ENCODE measurements around the gene AUTS2.

DNA sequence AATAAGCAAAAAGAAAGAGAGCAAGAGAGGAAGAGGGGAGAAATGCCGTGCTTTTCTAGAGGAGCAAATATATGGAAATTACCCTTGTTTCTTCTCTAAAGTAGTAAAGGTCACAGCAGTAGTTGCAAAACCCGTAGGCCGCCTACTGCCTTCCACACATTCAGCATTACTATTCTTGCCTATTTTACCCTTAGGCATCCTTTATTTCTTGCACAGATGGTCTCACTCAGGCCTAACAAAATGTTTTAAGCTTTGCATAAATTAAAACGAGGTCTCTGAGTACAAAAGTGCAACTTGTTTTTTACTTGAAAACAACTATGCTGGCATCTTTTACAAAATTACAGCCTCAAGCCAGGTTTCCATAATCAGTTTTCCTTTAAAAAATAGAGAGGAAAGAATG is 644.6 kb downstream of the AUTS2 start:
- TF ChIP-seq, protein P1, sequence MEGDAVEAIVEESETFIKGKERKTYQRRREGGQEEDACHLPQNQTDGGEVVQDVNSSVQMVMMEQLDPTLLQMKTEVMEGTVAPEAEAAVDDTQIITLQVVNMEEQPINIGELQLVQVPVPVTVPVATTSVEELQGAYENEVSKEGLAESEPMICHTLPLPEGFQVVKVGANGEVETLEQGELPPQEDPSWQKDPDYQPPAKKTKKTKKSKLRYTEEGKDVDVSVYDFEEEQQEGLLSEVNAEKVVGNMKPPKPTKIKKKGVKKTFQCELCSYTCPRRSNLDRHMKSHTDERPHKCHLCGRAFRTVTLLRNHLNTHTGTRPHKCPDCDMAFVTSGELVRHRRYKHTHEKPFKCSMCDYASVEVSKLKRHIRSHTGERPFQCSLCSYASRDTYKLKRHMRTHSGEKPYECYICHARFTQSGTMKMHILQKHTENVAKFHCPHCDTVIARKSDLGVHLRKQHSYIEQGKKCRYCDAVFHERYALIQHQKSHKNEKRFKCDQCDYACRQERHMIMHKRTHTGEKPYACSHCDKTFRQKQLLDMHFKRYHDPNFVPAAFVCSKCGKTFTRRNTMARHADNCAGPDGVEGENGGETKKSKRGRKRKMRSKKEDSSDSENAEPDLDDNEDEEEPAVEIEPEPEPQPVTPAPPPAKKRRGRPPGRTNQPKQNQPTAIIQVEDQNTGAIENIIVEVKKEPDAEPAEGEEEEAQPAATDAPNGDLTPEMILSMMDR (IDR thresholded peaks at IDR 0.05): no peak
- TF ChIP-seq POLR2A (IDR thresholded peaks at IDR 0.05) (no peak), POLR2AphosphoS5 (IDR thresholded peaks at IDR 0.05; ENCODE audit: insufficient read depth in 1 of 2, low read depth in 1 of 2) (no peak)

Data from vagina (tissue), 2 donors.